HEK293 (cell line): ENCODE results near the gene RPUSD1.

Experiments
- HOXA7 ChIP-seq: sonication (generic); formaldehyde crosslinking; IDR thresholded peaks from 2 replicates; pipeline ENCODE4 v1.8.1; 2022; ENCODE audit warnings: missing genetic modification reagents, borderline replicate concordance
- TCF7L2 ChIP-seq: IDR thresholded peaks from 2 replicates; pipeline ENCODE4 v1.6.1; 2011; ENCODE audit warnings: low read depth, mild to moderate bottlenecking, inconsistent platforms, low read length, moderate library complexity, borderline replicate concordance
- YY2 ChIP-seq: fragments of 450-650 bp; formaldehyde crosslinking; IDR thresholded peaks from 2 replicates; pipeline ENCODE4 v1.5.1; 2016; ENCODE audit warnings: missing biosample characterization, missing genetic modification characterization
- ZNF24 ChIP-seq: fragments of 450-650 bp; formaldehyde crosslinking; IDR thresholded peaks from 2 replicates; pipeline ENCODE4 v1.5.1; 2016; ENCODE audit warnings: missing biosample characterization, missing genetic modification characterization
- ZNF274 ChIP-seq, 2 experiments: fragments of 200-500 bp in 1 of 2; fragments of 450-650 bp in 1 of 2; sonication (Bioruptor generic) in 1 of 2; formaldehyde crosslinking in 1 of 2; IDR thresholded peaks; 2 replicates each; pipeline versions ENCODE4 v1.5.1 to v1.6.1; 2014 to 2016; ENCODE audit warnings: borderline replicate concordance in 1 of 2, inconsistent platforms in 1 of 2, low read length in 1 of 2, missing biosample characterization in 1 of 2, missing genetic modification characterization in 1 of 2
- ZNF335 ChIP-seq: fragments of 450-650 bp; formaldehyde crosslinking; conservative IDR thresholded peaks from 2 replicates; pipeline ENCODE4 v1.5.1; 2016; ENCODE audit warnings: missing biosample characterization, missing genetic modification characterization
- ZNF560 ChIP-seq: fragments of 450-650 bp; formaldehyde crosslinking; IDR thresholded peaks from 2 replicates; pipeline ENCODE4 v1.5.1; 2017; ENCODE audit warnings: missing biosample characterization, missing genetic modification characterization, borderline replicate concordance
- TF ChIP-seq, protein P1 (sequence below): fragments of 450-650 bp; formaldehyde crosslinking; IDR thresholded peaks from 2 replicates; pipeline ENCODE4 v1.5.1; 2016; ENCODE audit warnings: missing biosample characterization, missing genetic modification characterization
- TF ChIP-seq, protein P2 (sequence below): sonication (generic); formaldehyde crosslinking; IDR thresholded peaks from 2 replicates; pipeline ENCODE4 v1.8.1; 2022; ENCODE audit warnings: mild to moderate bottlenecking, moderate library complexity, missing genetic modification reagents
- TF ChIP-seq, protein P3 (sequence below): fragments of 450-650 bp; formaldehyde crosslinking; IDR thresholded peaks from 2 replicates; pipeline ENCODE4 v1.5.1; 2016; ENCODE audit warnings: missing biosample characterization, missing genetic modification characterization

DNA sequence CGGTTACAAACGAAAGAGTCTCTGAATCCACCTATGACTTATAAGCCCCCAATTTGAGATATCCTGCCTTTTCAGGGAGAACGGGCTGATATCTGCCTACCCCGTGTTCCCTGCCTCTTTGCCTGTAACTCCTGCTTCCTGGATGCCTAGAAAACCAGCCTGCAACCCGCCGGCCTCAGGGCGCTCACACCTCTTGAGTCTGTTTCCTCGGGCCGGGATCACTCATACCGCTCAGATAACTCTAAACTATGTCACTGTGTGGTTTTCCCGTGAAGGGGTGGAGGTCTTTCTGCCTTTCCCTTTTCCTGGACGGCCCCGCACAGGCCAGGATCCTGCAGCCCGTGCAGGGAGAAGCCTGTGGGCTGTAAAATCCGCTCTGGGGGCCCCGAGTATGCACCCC is 10.4 kb downstream of the RPUSD1 start:
- TF ChIP-seq ZNF335 (no peak), ZNF274 (IDR thresholded peaks at IDR 0.05; ENCODE audit: low read length) (no peak), ZNF274 (tag by site-specific recombination; IDR thresholded peaks at IDR 0.05; ENCODE audit: borderline replicate concordance) (no peak), YY2 (tag by site-specific recombination) (no peak), ZNF560 (no peak), TCF7L2 (no peak), ZNF24 (tag by site-specific recombination) (no peak), HOXA7 (CRISPR knock-in tag) (no peak)
- TF ChIP-seq, protein P1, sequence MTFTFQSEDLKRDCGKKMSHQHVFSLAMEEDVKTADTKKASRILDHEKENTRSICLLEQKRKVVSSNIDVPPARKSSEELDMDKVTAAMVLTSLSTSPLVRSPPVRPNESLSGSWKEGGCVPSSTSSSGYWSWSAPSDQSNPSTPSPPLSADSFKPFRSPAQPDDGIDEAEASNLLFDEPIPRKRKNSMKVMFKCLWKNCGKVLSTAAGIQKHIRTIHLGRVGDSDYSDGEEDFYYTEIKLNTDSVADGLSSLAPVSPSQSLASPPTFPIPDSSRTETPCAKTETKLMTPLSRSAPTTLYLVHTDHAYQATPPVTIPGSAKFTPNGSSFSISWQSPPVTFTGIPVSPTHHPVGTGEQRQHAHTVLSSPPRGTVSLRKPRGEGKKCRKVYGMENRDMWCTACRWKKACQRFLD: no peak
- TF ChIP-seq, protein P2, sequence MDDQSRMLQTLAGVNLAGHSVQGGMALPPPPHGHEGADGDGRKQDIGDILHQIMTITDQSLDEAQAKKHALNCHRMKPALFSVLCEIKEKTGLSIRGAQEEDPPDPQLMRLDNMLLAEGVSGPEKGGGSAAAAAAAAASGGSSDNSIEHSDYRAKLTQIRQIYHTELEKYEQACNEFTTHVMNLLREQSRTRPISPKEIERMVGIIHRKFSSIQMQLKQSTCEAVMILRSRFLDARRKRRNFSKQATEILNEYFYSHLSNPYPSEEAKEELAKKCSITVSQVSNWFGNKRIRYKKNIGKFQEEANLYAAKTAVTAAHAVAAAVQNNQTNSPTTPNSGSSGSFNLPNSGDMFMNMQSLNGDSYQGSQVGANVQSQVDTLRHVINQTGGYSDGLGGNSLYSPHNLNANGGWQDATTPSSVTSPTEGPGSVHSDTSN (CRISPR knock-in tag): no peak
- TF ChIP-seq, protein P3, sequence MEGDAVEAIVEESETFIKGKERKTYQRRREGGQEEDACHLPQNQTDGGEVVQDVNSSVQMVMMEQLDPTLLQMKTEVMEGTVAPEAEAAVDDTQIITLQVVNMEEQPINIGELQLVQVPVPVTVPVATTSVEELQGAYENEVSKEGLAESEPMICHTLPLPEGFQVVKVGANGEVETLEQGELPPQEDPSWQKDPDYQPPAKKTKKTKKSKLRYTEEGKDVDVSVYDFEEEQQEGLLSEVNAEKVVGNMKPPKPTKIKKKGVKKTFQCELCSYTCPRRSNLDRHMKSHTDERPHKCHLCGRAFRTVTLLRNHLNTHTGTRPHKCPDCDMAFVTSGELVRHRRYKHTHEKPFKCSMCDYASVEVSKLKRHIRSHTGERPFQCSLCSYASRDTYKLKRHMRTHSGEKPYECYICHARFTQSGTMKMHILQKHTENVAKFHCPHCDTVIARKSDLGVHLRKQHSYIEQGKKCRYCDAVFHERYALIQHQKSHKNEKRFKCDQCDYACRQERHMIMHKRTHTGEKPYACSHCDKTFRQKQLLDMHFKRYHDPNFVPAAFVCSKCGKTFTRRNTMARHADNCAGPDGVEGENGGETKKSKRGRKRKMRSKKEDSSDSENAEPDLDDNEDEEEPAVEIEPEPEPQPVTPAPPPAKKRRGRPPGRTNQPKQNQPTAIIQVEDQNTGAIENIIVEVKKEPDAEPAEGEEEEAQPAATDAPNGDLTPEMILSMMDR (tag by site-specific recombination): no peak
